H1 (cell line): ENCODE data around the gene GRM7. TPM values are rescaled to one million over a fixed set of nuclear protein-coding genes. Genes with fewer than 3 reads are reported as not detected.

Source experiments
- CTCF ChIA-PET: fragments of 300-600 bp; sonication (Branson Sonifier 250); formaldehyde crosslinking; loops from one replicate; lab custom pipeline; 2021; ENCODE audit not compliant: partially characterized antibody; lab: Charles Lee
- POLR2A ChIA-PET: fragments of 300-600 bp; sonication (Branson Sonifier 250); formaldehyde crosslinking; loops from one replicate; lab custom pipeline; 2021; ENCODE audit warnings: inconsistent platforms; ENCODE audit not compliant: partially characterized antibody; lab: Charles Lee
- DNase-seq, 2 experiments: peaks; one replicate each; pipeline versions ENCODE4 v3.0.0 to v3.0.0-alpha.2; 2010 to 2022; ENCODE audit warnings: low spot score in 2 of 2, low read depth in 1 of 2, mixed read lengths in 1 of 2
- FAIRE-seq: peaks from 2 replicates; lab custom pipeline; 2011; peaks lifted over from hg19 to GRCh38; lab: Jason Lieb, UNC
- H2AFZ ChIP-seq: 2 replicates; pipeline ENCODE4 v1.8.1; 2012; ENCODE audit warnings: low read length, inconsistent platforms
- H2AK5ac ChIP-seq: 2 replicates; pipeline ENCODE4 v1.6.1; 2013; ENCODE audit warnings: low read depth, low read length
- H2BK120ac ChIP-seq: replicated peaks from 2 replicates; pipeline ENCODE3; 2013; ENCODE audit warnings: low read depth, low read length, inconsistent platforms
- H2BK12ac ChIP-seq: 2 replicates; pipeline ENCODE4 v1.6.1; 2013; ENCODE audit warnings: low read depth, low read length
- H2BK15ac ChIP-seq: 2 replicates; pipeline ENCODE4 v1.6.1; 2013; ENCODE audit warnings: low read length
- H2BK20ac ChIP-seq: 2 replicates; pipeline ENCODE4 v1.6.1; 2013; ENCODE audit warnings: low read length
- H2BK5ac ChIP-seq: 2 replicates; pipeline ENCODE4 v1.6.1; 2013; ENCODE audit warnings: low read depth, low read length
- H3K14ac ChIP-seq: 2 replicates; pipeline ENCODE4 v1.6.1; 2013; ENCODE audit warnings: inconsistent platforms; ENCODE audit not compliant: insufficient read length
- H3K18ac ChIP-seq: 2 replicates; pipeline ENCODE4 v1.6.1; 2013; ENCODE audit warnings: low read length; ENCODE audit errors: extremely low read depth
- H3K23ac ChIP-seq: 2 replicates; pipeline ENCODE4 v1.6.1; 2013; ENCODE audit warnings: inconsistent platforms; ENCODE audit not compliant: insufficient read length
- H3K23me2 ChIP-seq: 2 replicates; pipeline ENCODE4 v1.6.1; 2013; ENCODE audit warnings: low read depth, low read length
- H3K27ac ChIP-seq: 2 replicates; pipeline ENCODE4 v1.6.1; 2011; ENCODE audit warnings: low read depth, low read length, inconsistent platforms
- H3K27me3 ChIP-seq, 4 experiments: replicated peaks in 1 of 4; 1 replicate in 1 of 4; 2 replicates in 3 of 4; pipeline versions ENCODE4 v1.6.1 to v1.8.1; 2011 to 2013; ENCODE audit warnings: low read length in 3 of 4, mild to moderate bottlenecking in 3 of 4, inconsistent platforms in 2 of 4, mixed read lengths in 2 of 4, moderate library complexity in 1 of 4; ENCODE audit not compliant: control insufficient read depth in 3 of 4, insufficient read depth in 3 of 4; ENCODE audit errors: extremely low read depth in 1 of 4
- H3K36me3 ChIP-seq, 4 experiments: 2 replicates each; pipeline versions ENCODE4 v1.6.1 to v1.8.1; 2011 to 2013; ENCODE audit warnings: mild to moderate bottlenecking in 4 of 4, low read length in 3 of 4, moderate library complexity in 2 of 4, control low read depth in 1 of 4, inconsistent platforms in 1 of 4; ENCODE audit not compliant: insufficient read depth in 4 of 4, control insufficient read depth in 2 of 4
- H3K4ac ChIP-seq: replicated peaks from 2 replicates; pipeline ENCODE3; 2013; ENCODE audit warnings: low read length, low read depth, mixed read lengths, inconsistent platforms; ENCODE audit not compliant: insufficient read length
- H3K4me1 ChIP-seq, 4 experiments: replicated peaks in 1 of 4; 1 replicate in 1 of 4; 2 replicates in 3 of 4; pipeline versions ENCODE4 v1.6.1 to v1.8.1; 2011 to 2013; ENCODE audit warnings: low read length in 3 of 4, inconsistent platforms in 2 of 4, mixed read lengths in 1 of 4; ENCODE audit not compliant: insufficient read depth in 4 of 4, control insufficient read depth in 3 of 4
- H3K4me2 ChIP-seq, 2 experiments: 2 replicates each; pipeline versions ENCODE4 v1.6.1 to v1.8.1; 2011 to 2013; ENCODE audit warnings: low read depth in 2 of 2, low read length in 2 of 2, control low read depth in 1 of 2, inconsistent platforms in 1 of 2, mild to moderate bottlenecking in 1 of 2; ENCODE audit not compliant: insufficient read depth in 1 of 2
- H3K4me3 ChIP-seq, 4 experiments: fragments of 200-600, 300-600 bp in 1 of 4; sonication (generic), shearing (Covaris generic), sonication (Bioruptor Twin) in 1 of 4; 2 replicates each; pipeline versions ENCODE4 v1.5.1 to v1.8.1; 2011 to 2016; ENCODE audit warnings: low read length in 4 of 4, low read depth in 3 of 4, control low read depth in 2 of 4, inconsistent platforms in 2 of 4, mild to moderate bottlenecking in 2 of 4, mixed read lengths in 1 of 4, moderate library complexity in 1 of 4; ENCODE audit not compliant: insufficient read depth in 2 of 4; ENCODE audit errors: extremely low read depth in 1 of 4
- H3K56ac ChIP-seq: replicated peaks from 2 replicates; pipeline ENCODE3; 2013; ENCODE audit warnings: low read depth, mild to moderate bottlenecking, mixed read lengths, low read length, inconsistent platforms; ENCODE audit not compliant: insufficient read length
- H3K79me1 ChIP-seq: 2 replicates; pipeline ENCODE4 v1.6.1; 2013; ENCODE audit warnings: low read depth, low read length, control low read depth
- H3K79me2 ChIP-seq, 2 experiments: 2 replicates each; pipeline versions ENCODE4 v1.6.1 to v1.8.1; 2012 to 2013; ENCODE audit warnings: low read length in 2 of 2, mild to moderate bottlenecking in 2 of 2, inconsistent platforms in 1 of 2; ENCODE audit not compliant: insufficient read depth in 2 of 2, control insufficient read depth in 1 of 2
- H3K9ac ChIP-seq, 4 experiments: replicated peaks in 1 of 4; 1 replicate in 1 of 4; 2 replicates in 3 of 4; pipeline versions ENCODE4 v1.6.1 to v1.8.1; 2011 to 2013; ENCODE audit warnings: low read depth in 3 of 4, low read length in 3 of 4, control low read depth in 2 of 4, mild to moderate bottlenecking in 2 of 4, moderate library complexity in 2 of 4, inconsistent platforms in 1 of 4; ENCODE audit errors: extremely low read depth in 1 of 4
- H3K9me3 ChIP-seq, 2 experiments: 2 replicates each; pipeline versions ENCODE4 v1.6.1 to v1.8.1; 2012 to 2013; ENCODE audit warnings: mild to moderate bottlenecking in 2 of 2, moderate library complexity in 2 of 2, control low read depth in 1 of 2, inconsistent platforms in 1 of 2, low read depth in 1 of 2, low read length in 1 of 2, mixed read lengths in 1 of 2; ENCODE audit not compliant: insufficient read depth in 2 of 2
- H4K20me1 ChIP-seq, 2 experiments: replicated peaks in 1 of 2; 2 replicates each; pipeline versions ENCODE3 to v1.8.1; 2011 to 2013; ENCODE audit warnings: inconsistent platforms in 2 of 2, low read length in 2 of 2, mild to moderate bottlenecking in 1 of 2; ENCODE audit not compliant: insufficient read depth in 2 of 2, control insufficient read depth in 1 of 2
- H4K5ac ChIP-seq: 2 replicates; pipeline ENCODE4 v1.6.1; 2013; ENCODE audit warnings: low read length, low read depth, mixed read lengths, inconsistent platforms; ENCODE audit not compliant: insufficient read length
- H4K8ac ChIP-seq: 2 replicates; pipeline ENCODE4 v1.8.0; 2013; ENCODE audit warnings: mild to moderate bottlenecking, moderate library complexity, low read length, inconsistent platforms; ENCODE audit not compliant: insufficient read depth; ENCODE audit errors: extremely low read depth
- H4K91ac ChIP-seq: replicated peaks from 2 replicates; pipeline ENCODE3; 2013; ENCODE audit warnings: low read length, mixed read lengths, inconsistent platforms; ENCODE audit not compliant: insufficient read length
- BACH1 ChIP-seq: IDR thresholded peaks from 2 replicates; pipeline ENCODE4 v1.6.1; 2012; ENCODE audit warnings: low read length, improper control_type of control experiment
- BCL11A ChIP-seq, 2 experiments: IDR thresholded peaks; one replicate each; pipeline ENCODE4 v1.6.1; 2011; ENCODE audit warnings: low read depth in 2 of 2, low read length in 2 of 2, mild to moderate bottlenecking in 2 of 2
- BRCA1 ChIP-seq: IDR thresholded peaks from 2 replicates; pipeline ENCODE4 v1.6.1; 2012; ENCODE audit warnings: low read depth, low read length, improper control_type of control experiment
- CBX5 ChIP-seq: fragments of 300-800, 300-1000 bp; sonication (generic); IDR thresholded peaks from 2 replicates; pipeline ENCODE4 v1.7.1; 2016; ENCODE audit warnings: antibody characterized with exemption, low read length, low read depth
- CBX8 ChIP-seq: fragments of 300-800, 300-1000 bp; sonication (generic); IDR thresholded peaks from 2 replicates; pipeline ENCODE4 v1.7.1; 2016; ENCODE audit warnings: low read depth, low read length, borderline replicate concordance
- CHD2 ChIP-seq: IDR thresholded peaks from 2 replicates; pipeline ENCODE4 v1.6.1; 2012; ENCODE audit warnings: low read length, improper control_type of control experiment
- GABPA ChIP-seq: IDR thresholded peaks from 2 replicates; pipeline ENCODE4 v1.6.1; 2011; ENCODE audit warnings: mild to moderate bottlenecking, low read length, moderate library complexity, borderline replicate concordance; ENCODE audit not compliant: insufficient read depth
- NANOG ChIP-seq: IDR thresholded peaks from 2 replicates; pipeline ENCODE4 v1.6.1; 2011; ENCODE audit warnings: low read length, low read depth, mild to moderate bottlenecking, inconsistent platforms; ENCODE audit not compliant: insufficient read depth, poor library complexity, severe bottlenecking
- POLR2AphosphoS5 ChIP-seq: IDR thresholded peaks from 2 replicates; pipeline ENCODE4 v1.6.1; 2011; ENCODE audit warnings: low read depth, low read length
- TAF1 ChIP-seq: IDR thresholded peaks from 2 replicates; pipeline ENCODE4 v1.6.1; 2011; ENCODE audit warnings: mild to moderate bottlenecking, low read depth, low read length
- WGBS, 2 experiments: shearing (Covaris generic) in 1 of 2; methylation state at CpG; one replicate each; pipeline versions ENCODE4 v1.1.6 to v1.1.7; 2013 to 2015; ENCODE audit warnings: low lambda C conversion rate in 2 of 2, mixed read lengths in 2 of 2, inconsistent platforms in 1 of 2, low coverage in 1 of 2, missing lambda C conversion rate in 1 of 2; ENCODE audit not compliant: insufficient replicate concordance in 2 of 2, insufficient coverage in 1 of 2, insufficient read length in 1 of 2; ENCODE audit errors: extremely low coverage in 1 of 2, missing lambda C conversion rate in 1 of 2; 5-methylcytosine and 5-hydroxymethylcytosine counted together
- polyA plus RNA-seq, 7 experiments: library from polyadenylated mRNA; depleted of rRNA in 3 of 7; stranded (reverse) in 5 of 7; unstranded in 2 of 7; fragments of >200 nt in 5 of 7; fragments of 200-250 nt in 2 of 7; gene quantifications; 1 replicate in 5 of 7; 2 replicates in 1 of 7; 4 replicates in 1 of 7; pipeline versions ENCODE4 v1.2.1 to v1.2.3, GENCODE V29; 2011 to 2013; ENCODE audit warnings: missing spikeins in 2 of 7, mixed read lengths in 2 of 7
- total RNA-seq: library from RNA; stranded (reverse); fragmentation: NEBNext Ultra II Directional; extraction: Animal tissue kit (Norgen Biotek cat#: 25700); gene quantifications from 2 replicates; pipeline ENCODE4 v1.2.1, GENCODE V29; 2021

The GRM7 gene
- total and polyA plus RNA-seq, 2 of the 8 experiments (the other 6 are each of a cell fraction or from before 2014, with no cell fraction given), result 0.17 to 0.24 TPM

- no peaks in the 10 kb centered on the region for H3K79me2 ChIP-seq
- H4K8ac ChIP-seq, result no peak overlapping the region
- no peaks in the 10 kb centered on the region for H3K23me2 ChIP-seq
- no peaks in the 10 kb centered on the region for H3K27me3 ChIP-seq
- WGBS, 2 experiments, result 92% methylated on average over 2 of the region's 2 CpGs; no CpG with 5 or more reads in 1 of the 2 experiments
- no peak overlapping the region for H3K4me3 ChIP-seq
- no peaks in the 10 kb centered on the region for H3K36me3 ChIP-seq
- FAIRE-seq (no peak), DNase-seq (no peak)
- no peak overlapping the region for H2AFZ ChIP-seq
- no peak overlapping the region for H3K18ac ChIP-seq
- TF ChIP-seq TAF1, result no peak
- no peak for TF ChIP-seq NANOG
- TF ChIP-seq CBX8, result no peak
- no peak for TF ChIP-seq GABPA
- TF ChIP-seq BRCA1, result no peak
- TF ChIP-seq BACH1, result no peak
- TF ChIP-seq CBX5, result no peak
- no peak for TF ChIP-seq CHD2
- TF ChIP-seq POLR2AphosphoS5, result no peak
- no peak for TF ChIP-seq BCL11A (IDR thresholded peaks at IDR 0.05; ENCODE audit: low read depth in 2 of 2, low read length in 2 of 2)
- no peak overlapping the region for H2BK15ac ChIP-seq
- H3K14ac ChIP-seq, result no peak overlapping the region
- no peaks in the 10 kb centered on the region for H4K20me1 ChIP-seq
- H3K4ac ChIP-seq, result no peak overlapping the region
- H4K91ac ChIP-seq, result no peak overlapping the region
- no peak overlapping the region for H3K23ac ChIP-seq
- no peak overlapping the region for H2BK120ac ChIP-seq
- no peak overlapping the region for H3K27ac ChIP-seq
- H2BK5ac ChIP-seq, result no peak overlapping the region
- no peak overlapping the region for H3K56ac ChIP-seq
- H3K9me3 ChIP-seq, result no peaks in the 10 kb centered on the region
- H3K4me2 ChIP-seq, result no peak overlapping the region
- no peak overlapping the region for H2AK5ac ChIP-seq
- no peak overlapping the region for H4K5ac ChIP-seq
- H3K4me1 ChIP-seq, result no peaks in the 10 kb centered on the region
- no peaks in the 10 kb centered on the region for H3K79me1 ChIP-seq
- no peak overlapping the region for H2BK12ac ChIP-seq
- no peak overlapping the region for H3K9ac ChIP-seq
- CTCF ChIA-PET, result interaction anchor here (0.6 kb wide), 2 partner anchors 152 to 1579 kb away, joined by 3 to 5 read pairs; no protein-coding TSS in a partner anchor
- no peak overlapping the region for H2BK20ac ChIP-seq
- POLR2A ChIA-PET, result no interaction called here
Measured at GRCh38 chr3:7368597-7368996, 507.7 kb downstream of the GRM7 start.
